ENCODE measurements around the gene OGDH. TPM values are rescaled to one million over a fixed set of nuclear protein-coding genes. Genes with fewer than 3 reads are reported as not detected.

OGDH gene
- total RNA-seq, 1 experiment from 2014 or later, result 69.1 TPM

DNA sequence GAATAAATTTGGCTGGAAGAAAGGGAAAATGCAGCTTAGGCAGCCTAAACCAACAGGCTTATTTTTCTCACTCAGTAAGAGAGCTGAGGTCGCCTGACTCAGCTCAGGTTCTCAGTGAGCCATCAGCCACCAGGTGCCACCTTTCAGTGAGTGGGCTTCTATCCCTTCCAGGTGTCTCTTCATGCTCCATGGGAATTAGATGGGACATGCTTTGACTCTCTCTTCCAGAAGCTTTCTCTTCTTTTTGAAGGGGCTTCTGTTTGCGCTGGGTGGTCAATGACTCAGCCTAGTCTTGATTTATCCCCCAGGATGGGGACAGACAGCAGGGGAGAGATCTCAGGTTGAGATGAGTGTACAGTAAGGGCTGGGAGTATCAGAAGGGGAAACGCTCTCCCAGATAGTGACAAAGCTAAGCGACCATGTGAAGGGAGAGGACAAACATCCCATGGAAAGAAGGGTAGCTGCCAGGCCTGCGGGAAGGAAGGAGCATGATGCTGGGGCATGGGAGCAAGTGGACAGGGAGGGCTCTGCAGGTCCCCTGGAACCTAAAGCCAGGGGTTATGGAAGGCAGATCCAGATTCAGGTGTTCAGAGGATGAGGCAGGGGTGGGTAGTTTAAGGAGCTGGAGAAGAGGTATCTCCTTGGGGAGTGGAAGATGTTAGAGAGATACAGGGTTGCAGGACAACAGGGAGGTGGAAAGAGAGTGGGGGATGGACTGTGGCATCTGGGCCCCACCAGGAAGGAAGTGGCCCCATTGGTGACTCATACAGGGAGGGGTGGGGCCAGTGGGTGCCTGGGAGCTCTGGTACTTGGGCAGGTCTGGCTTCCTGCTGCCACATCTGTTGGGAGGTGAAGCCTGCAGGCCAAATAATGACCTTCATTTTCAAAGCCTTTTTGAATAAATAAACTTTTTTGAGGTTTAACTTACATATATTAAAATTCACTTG, 32.5 kb downstream of the OGDH start (continued):
- TF ChIP-seq, protein P1, sequence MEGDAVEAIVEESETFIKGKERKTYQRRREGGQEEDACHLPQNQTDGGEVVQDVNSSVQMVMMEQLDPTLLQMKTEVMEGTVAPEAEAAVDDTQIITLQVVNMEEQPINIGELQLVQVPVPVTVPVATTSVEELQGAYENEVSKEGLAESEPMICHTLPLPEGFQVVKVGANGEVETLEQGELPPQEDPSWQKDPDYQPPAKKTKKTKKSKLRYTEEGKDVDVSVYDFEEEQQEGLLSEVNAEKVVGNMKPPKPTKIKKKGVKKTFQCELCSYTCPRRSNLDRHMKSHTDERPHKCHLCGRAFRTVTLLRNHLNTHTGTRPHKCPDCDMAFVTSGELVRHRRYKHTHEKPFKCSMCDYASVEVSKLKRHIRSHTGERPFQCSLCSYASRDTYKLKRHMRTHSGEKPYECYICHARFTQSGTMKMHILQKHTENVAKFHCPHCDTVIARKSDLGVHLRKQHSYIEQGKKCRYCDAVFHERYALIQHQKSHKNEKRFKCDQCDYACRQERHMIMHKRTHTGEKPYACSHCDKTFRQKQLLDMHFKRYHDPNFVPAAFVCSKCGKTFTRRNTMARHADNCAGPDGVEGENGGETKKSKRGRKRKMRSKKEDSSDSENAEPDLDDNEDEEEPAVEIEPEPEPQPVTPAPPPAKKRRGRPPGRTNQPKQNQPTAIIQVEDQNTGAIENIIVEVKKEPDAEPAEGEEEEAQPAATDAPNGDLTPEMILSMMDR (IDR thresholded peaks at IDR 0.05 in 2 of 3, conservative IDR thresholded peaks at IDR 0.05 in 1 of 3; ENCODE audit: borderline replicate concordance in 1 of 3, insufficient read depth in 1 of 3, low read depth in 2 of 3, low read length in 2 of 3), result no peak
- peak; percentile 80 for TF ChIP-seq POLR2AphosphoS5 (IDR thresholded peaks at IDR 0.05; ENCODE audit: low read depth, low read length)

DNA sequence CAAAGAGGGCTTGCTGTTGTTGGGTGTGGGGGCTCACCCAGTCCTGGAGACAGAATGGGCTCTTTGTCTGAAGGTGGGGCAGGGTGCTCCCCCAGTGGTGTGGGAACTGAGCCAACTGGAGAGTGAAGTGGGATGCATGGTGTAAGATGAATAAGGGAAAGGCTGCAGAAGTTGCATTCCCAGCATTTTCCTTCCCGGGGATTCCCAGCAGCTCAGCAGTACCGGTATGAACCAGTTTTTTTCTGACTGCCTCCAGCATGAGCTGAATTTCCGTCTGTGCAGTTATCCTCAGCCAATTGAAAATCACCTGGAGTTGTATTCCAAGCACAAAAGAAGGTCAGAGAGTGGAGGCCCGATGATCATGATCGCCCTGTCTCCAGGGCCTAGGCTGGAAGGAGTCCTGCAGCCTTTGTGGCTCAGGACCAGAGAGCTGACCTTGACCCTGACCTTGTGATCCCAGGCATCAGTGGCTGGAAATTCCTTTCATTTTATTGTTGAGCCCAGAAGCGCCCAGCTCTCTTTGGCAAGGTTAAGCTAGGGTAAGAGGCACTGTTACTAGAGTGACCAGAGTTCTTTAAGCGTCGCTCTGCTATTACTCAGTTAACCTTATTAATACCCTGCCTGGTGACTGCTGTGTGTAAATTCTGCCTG, 33.4 kb downstream of the OGDH start:
- peak; percentile 12 for DNase-seq (ENCODE audit: low read depth, low spot score)
- H2AFZ ChIP-seq (ENCODE audit: low read depth, low read length, poor library complexity, severe bottlenecking), result no peak overlapping the region

More for the DNA sequence above, 33.4 kb downstream of the OGDH start:
- Histone ChIP-seq H3K9ac (ENCODE audit: low read length) (peak overlapping the region; percentile 73), H3K27me3 (ENCODE audit: insufficient read depth, low read length) (no peaks in the 10 kb centered on the region), H3K4me2 (ENCODE audit: low read length) (peak overlapping the region; percentile 66), H3K27ac (ENCODE audit: low read depth, low read length) (peak overlapping the region; percentile 98), H3K9me2 (ENCODE audit: insufficient read depth) (no peaks in the 10 kb centered on the region), H3K36me3 (ENCODE audit: control insufficient read depth in 1 of 2, insufficient read depth in 2 of 2, low read length in 2 of 2) (no peaks in the 10 kb centered on the region), H3K9me3 (ENCODE audit: control insufficient read depth in 1 of 2, insufficient read depth in 1 of 2, low read depth in 1 of 2, low read length in 2 of 2) (no peaks in the 10 kb centered on the region), H3K79me2 (ENCODE audit: insufficient read depth, low read length) (peaks cover 18% of the 10 kb centered on the region), H4K20me1 (ENCODE audit: insufficient read depth) (no peaks in the 10 kb centered on the region), H3K4me3 (replicated peaks in 1 of 2; ENCODE audit: low read depth in 1 of 2, low read length in 2 of 2) (peak overlapping the region; percentile 23 to 40), H3K4me1 (ENCODE audit: control insufficient read depth in 1 of 2, insufficient read depth in 2 of 2, low read length in 2 of 2) (peaks cover 40 to 59% of the 10 kb centered on the region in 2 experiments)
- TF ChIP-seq SRF (IDR thresholded peaks at IDR 0.05; ENCODE audit: low read depth) (no peak), TCF7L2 (IDR thresholded peaks at IDR 0.05; ENCODE audit: borderline replicate concordance, extremely low read depth, insufficient read depth, insufficient read length) (peak; percentile 31), ZFX (IDR thresholded peaks at IDR 0.05) (peak; percentile 26; the same call in 1 of the 2 replicates), POLR2A (IDR thresholded peaks at IDR 0.05; ENCODE audit: borderline replicate concordance, extremely low read depth, insufficient read depth, insufficient read length) (peak; percentile 13), EZH2phosphoT487 (IDR thresholded peaks at IDR 0.05; ENCODE audit: borderline replicate concordance) (no peak), RAD21 (IDR thresholded peaks at IDR 0.05; ENCODE audit: low read depth) (no peak)
- TF ChIP-seq, protein P2, sequence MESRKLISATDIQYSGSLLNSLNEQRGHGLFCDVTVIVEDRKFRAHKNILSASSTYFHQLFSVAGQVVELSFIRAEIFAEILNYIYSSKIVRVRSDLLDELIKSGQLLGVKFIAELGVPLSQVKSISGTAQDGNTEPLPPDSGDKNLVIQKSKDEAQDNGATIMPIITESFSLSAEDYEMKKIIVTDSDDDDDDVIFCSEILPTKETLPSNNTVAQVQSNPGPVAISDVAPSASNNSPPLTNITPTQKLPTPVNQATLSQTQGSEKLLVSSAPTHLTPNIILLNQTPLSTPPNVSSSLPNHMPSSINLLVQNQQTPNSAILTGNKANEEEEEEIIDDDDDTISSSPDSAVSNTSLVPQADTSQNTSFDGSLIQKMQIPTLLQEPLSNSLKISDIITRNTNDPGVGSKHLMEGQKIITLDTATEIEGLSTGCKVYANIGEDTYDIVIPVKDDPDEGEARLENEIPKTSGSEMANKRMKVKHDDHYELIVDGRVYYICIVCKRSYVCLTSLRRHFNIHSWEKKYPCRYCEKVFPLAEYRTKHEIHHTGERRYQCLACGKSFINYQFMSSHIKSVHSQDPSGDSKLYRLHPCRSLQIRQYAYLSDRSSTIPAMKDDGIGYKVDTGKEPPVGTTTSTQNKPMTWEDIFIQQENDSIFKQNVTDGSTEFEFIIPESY (IDR thresholded peaks at IDR 0.05; ENCODE audit: extremely low read depth, insufficient replicate concordance, low read length), result no peak
- peak; percentile 33 for ATAC-seq
- ChIA-PET RAD21 (ENCODE audit: low non-redundant PET in 1 of 2, low total read pairs in 2 of 2, uncharacterized antibody in 2 of 2, unreplicated experiment in 2 of 2) (no interaction called here), POLR2A (interaction anchor here (0.5 to 2.3 kb wide), 4 partner anchors 13 to 208 kb away, joined by 3 to 14 read pairs (median 4); partner anchors contain the start of genes H2AZ2 and OGDH), CTCF (interaction anchor here (0.8 to 1.9 kb wide), 3 partner anchors 19 to 208 kb away, joined by 3 to 5 read pairs (median 4); partner anchors contain the start of gene H2AZ2)
- BruUV-seq (replicated peaks), result no TSS peak
- intact Hi-C loops (cut with micrococcal nuclease), result loop anchor here (5.0 kb wide), 2 partner anchors 93 to 108 kb away; partner anchors contain the start of gene ZMIZ2

All from HCT116 (cell line).